HepG2 (cell line): ENCODE measurements around the gene ADCY5. TPM values are rescaled to one million over a fixed set of nuclear protein-coding genes. Genes with fewer than 3 reads are reported as not detected.

Source experiments
- LRRFIP1 ChIP-seq: sonication (generic); formaldehyde crosslinking; conservative IDR thresholded peaks from 2 replicates; pipeline ENCODE4 v1.4.0; 2020; ENCODE audit warnings: missing genetic modification reagents
- ZNF552 ChIP-seq: sonication (generic); formaldehyde crosslinking; IDR thresholded peaks from 2 replicates; pipeline ENCODE4 v1.9.0; 2022; ENCODE audit warnings: missing genetic modification reagents, mild to moderate bottlenecking, borderline replicate concordance
- polyA plus RNA-seq, 8 experiments: library from polyadenylated mRNA; depleted of rRNA in 3 of 8; stranded (reverse) in 7 of 8; unstranded in 1 of 8; fragments of >200 nt; fragmentation: Illumina TruSeq in 4 of 8; extraction: Trizol in 4 of 8; gene quantifications; 2 replicates each; pipeline versions ENCODE4 v1.2.1 to v1.2.3, GENCODE V29; 2011 to 2016; ENCODE audit warnings: low read depth in 4 of 8, missing spikeins in 1 of 8, mixed read lengths in 1 of 8; ENCODE audit not compliant: insufficient read depth in 1 of 8
- total RNA-seq, 5 experiments: library from RNA; depleted of rRNA; stranded (reverse); fragments of >200 nt; fragmentation: Illumina TruSeq; extraction: Trizol; gene quantifications; 2 replicates each; pipeline ENCODE4 v1.2.3, GENCODE V29; 2016; ENCODE audit warnings: low read depth in 1 of 5
- TF ChIP-seq, protein P1 (sequence below), 2 experiments: fragments of 450-650 bp in 1 of 2; sonication (generic) in 1 of 2; formaldehyde crosslinking in 1 of 2; IDR thresholded peaks; 2 replicates each; pipeline versions ENCODE4 v1.6.1 to v1.8.0; 2016 to 2022; ENCODE audit warnings: antibody characterized with exemption in 1 of 2, mild to moderate bottlenecking in 1 of 2, missing genetic modification reagents in 1 of 2

ADCY5 gene
- total and polyA plus RNA-seq, 2 of the 13 experiments (the other 11 are each of a cell fraction or from before 2014, with no cell fraction given) = not detected

GRCh38 chr3:123396171-123397049, 52.5 kb downstream of the ADCY5 start (continued):
- TF ChIP-seq LRRFIP1 (CRISPR knock-in tag) = no peak
- no peak for TF ChIP-seq ZNF552
- TF ChIP-seq, protein P1, sequence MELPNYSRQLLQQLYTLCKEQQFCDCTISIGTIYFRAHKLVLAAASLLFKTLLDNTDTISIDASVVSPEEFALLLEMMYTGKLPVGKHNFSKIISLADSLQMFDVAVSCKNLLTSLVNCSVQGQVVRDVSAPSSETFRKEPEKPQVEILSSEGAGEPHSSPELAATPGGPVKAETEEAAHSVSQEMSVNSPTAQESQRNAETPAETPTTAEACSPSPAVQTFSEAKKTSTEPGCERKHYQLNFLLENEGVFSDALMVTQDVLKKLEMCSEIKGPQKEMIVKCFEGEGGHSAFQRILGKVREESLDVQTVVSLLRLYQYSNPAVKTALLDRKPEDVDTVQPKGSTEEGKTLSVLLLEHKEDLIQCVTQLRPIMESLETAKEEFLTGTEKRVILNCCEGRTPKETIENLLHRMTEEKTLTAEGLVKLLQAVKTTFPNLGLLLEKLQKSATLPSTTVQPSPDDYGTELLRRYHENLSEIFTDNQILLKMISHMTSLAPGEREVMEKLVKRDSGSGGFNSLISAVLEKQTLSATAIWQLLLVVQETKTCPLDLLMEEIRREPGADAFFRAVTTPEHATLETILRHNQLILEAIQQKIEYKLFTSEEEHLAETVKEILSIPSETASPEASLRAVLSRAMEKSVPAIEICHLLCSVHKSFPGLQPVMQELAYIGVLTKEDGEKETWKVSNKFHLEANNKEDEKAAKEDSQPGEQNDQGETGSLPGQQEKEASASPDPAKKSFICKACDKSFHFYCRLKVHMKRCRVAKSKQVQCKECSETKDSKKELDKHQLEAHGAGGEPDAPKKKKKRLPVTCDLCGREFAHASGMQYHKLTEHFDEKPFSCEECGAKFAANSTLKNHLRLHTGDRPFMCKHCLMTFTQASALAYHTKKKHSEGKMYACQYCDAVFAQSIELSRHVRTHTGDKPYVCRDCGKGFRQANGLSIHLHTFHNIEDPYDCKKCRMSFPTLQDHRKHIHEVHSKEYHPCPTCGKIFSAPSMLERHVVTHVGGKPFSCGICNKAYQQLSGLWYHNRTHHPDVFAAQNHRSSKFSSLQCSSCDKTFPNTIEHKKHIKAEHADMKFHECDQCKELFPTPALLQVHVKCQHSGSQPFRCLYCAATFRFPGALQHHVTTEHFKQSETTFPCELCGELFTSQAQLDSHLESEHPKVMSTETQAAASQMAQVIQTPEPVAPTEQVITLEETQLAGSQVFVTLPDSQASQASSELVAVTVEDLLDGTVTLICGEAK (IDR thresholded peaks at IDR 0.05) = no peak
- TF ChIP-seq, protein P1 (CRISPR knock-in tag; IDR thresholded peaks at IDR 0.05) = no peak
